Measurements from ENCODE around the gene WSB1.

GRCh38 chr17:27256225-27257030, 37.5 kb upstream of the WSB1 start:
- TF ChIP-seq CTCF (conservative IDR thresholded peaks at IDR 0.05) (no peak), EZH2 (IDR thresholded peaks at IDR 0.05; ENCODE audit: low read depth) (no peak)

All from PC-9 (cell line).